SK-N-MC (cell line): ENCODE data around the gene KAT14.
"Not testable (repeated sequence)": the region's sequence is repeated elsewhere in the genome, so short reads cannot be mapped to it uniquely, and the experiment has no call there.

Experiments used
- EZH2 ChIP-seq: fragments of 200-600 bp; sonication (generic); IDR thresholded peaks from one replicate; pipeline ENCODE4 v1.6.1; 2017; ENCODE audit warnings: antibody characterized with exemption
- FOXP2 ChIP-seq: optimal IDR thresholded peaks from 2 replicates; pipeline ENCODE3; 2011; ENCODE audit warnings: mild to moderate bottlenecking, moderate library complexity; ENCODE audit not compliant: insufficient read depth; ENCODE audit errors: extremely low read length, control extremely low read depth
- POLR2AphosphoS5 ChIP-seq: IDR thresholded peaks from 2 replicates; pipeline ENCODE4 v1.6.1; 2012; ENCODE audit warnings: mild to moderate bottlenecking, low read depth, low read length, borderline replicate concordance

GRCh38 chr20:18088841-18089240 is 48.8 kb upstream of the KAT14 start:
- TF ChIP-seq EZH2, POLR2AphosphoS5, FOXP2: not testable (repeated sequence)
